HG03097 (cell line): ENCODE measurements around the gene EEF1B2.
"Not testable (repeated sequence)": the region's sequence is repeated elsewhere in the genome, so short reads cannot be mapped to it uniquely, and the experiment has no call there.

Experiments used
- ATAC-seq: cut with Tn5 transposase; IDR thresholded peaks from one replicate; pipeline ENCODE4 v1.9.1; 2021; ENCODE audit not compliant: unreplicated experiment, low FRiP score

EEF1B2 gene

GRCh38 chr2:206163251-206163880 is 3.7 kb downstream of the EEF1B2 start:
- ATAC-seq: no peak

GRCh38 chr2:206164261-206164862 is 4.7 kb downstream of the EEF1B2 start:
- ATAC-seq: no peak

GRCh38 chr2:206168230-206168629 is 8.5 kb downstream of the EEF1B2 start:
- not testable (repeated sequence) for ATAC-seq

- not testable (repeated sequence) for ATAC-seq
Observed at GRCh38 chr2:206171624-206172397, 12.1 kb downstream of the EEF1B2 start.

GRCh38 chr2:206173147-206173546 is 13.5 kb downstream of the EEF1B2 start:
- no peak for ATAC-seq

- ATAC-seq: no peak
Observed at GRCh38 chr2:206176121-206176520, 16.4 kb downstream of the EEF1B2 start.

- ATAC-seq: no peak
Observed at GRCh38 chr2:206176901-206177300, 17.2 kb downstream of the EEF1B2 start.

GRCh38 chr2:206181526-206181925 is 21.8 kb downstream of the EEF1B2 start:
- ATAC-seq: not testable (repeated sequence)

- ATAC-seq: no peak
Observed at GRCh38 chr2:206189691-206190090, 30.0 kb downstream of the EEF1B2 start.

GRCh38 chr2:206190111-206190510 is 30.4 kb downstream of the EEF1B2 start:
- no peak for ATAC-seq

- ATAC-seq: no peak
Observed at GRCh38 chr2:206190689-206191088, 31.0 kb downstream of the EEF1B2 start.

- no peak for ATAC-seq
Observed at GRCh38 chr2:206192157-206192556, 32.5 kb downstream of the EEF1B2 start.

- ATAC-seq: no peak
Observed at GRCh38 chr2:206193671-206194357, 34.1 kb downstream of the EEF1B2 start.

- no peak for ATAC-seq
Observed at GRCh38 chr2:206198677-206199076, 39.0 kb downstream of the EEF1B2 start.

GRCh38 chr2:206201075-206201848 is 41.6 kb downstream of the EEF1B2 start:
- no peak for ATAC-seq

GRCh38 chr2:206202446-206202845 is 42.8 kb downstream of the EEF1B2 start:
- ATAC-seq: no peak

GRCh38 chr2:206203331-206203730 is 43.6 kb downstream of the EEF1B2 start:
- ATAC-seq: no peak

- no peak for ATAC-seq
Observed at GRCh38 chr2:206204710-206205109, 45.0 kb downstream of the EEF1B2 start.

GRCh38 chr2:206207316-206207715 is 47.6 kb downstream of the EEF1B2 start:
- not testable (repeated sequence) for ATAC-seq

GRCh38 chr2:206208900-206209299 is 49.2 kb downstream of the EEF1B2 start:
- ATAC-seq: no peak
